ENCODE results near the gene SNAP25.

SNAP25 gene

DNA sequence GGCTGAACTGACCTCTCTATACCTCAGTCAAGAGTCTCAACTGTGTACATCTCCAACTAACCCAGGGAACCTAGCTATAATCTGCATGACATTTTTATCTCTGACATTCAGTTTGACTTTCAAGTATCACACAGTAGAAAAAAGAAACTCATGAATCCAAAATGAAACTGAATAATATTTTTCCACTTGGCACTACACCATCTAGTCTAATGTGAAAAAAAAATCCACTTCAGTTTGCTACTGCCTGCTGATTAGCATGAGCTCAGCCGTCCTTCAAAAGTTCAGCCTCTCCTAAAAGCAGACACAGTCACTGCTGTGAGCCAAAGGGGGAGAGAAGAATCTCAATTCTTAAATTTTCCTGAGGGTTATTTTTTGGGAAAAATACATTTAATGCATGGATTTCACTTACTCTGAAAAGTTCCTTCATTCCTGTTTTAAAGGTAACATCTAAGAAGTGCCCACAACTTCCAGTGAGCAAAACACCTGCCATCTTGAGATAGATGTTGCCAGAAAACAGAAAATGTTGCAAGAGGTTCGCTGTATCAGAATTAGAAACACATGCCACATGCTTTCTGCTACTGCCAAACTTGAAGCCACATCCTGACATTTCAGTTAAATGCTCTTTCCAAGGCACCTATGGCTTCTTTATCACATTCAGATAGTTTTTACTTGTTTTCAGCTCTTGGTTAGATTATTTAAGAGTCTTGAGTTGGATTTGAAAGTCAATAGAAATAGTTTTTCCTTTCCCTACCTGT, 120.0 kb downstream of the SNAP25 start:
- no peak for DNase-seq

DNA sequence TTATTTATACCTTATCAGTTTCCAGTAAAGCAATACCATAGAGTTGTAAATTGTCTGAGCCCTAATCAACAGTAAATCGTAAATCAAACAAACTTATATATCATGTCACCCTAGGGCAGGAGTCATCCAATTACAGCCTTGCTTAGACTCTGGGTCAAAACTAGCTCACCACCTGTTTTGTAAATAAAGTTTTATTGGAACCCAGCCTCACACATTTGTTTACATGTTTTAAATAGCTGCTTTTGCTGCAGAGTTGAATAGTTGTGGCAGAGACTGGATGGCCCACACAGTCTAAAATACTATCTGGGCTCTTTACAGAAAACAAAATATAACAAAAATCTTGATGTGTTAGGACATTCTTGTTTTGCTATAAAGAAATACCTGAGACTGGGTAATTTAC, 121.0 kb downstream of the SNAP25 start:
- DNase-seq: no peak

DNA sequence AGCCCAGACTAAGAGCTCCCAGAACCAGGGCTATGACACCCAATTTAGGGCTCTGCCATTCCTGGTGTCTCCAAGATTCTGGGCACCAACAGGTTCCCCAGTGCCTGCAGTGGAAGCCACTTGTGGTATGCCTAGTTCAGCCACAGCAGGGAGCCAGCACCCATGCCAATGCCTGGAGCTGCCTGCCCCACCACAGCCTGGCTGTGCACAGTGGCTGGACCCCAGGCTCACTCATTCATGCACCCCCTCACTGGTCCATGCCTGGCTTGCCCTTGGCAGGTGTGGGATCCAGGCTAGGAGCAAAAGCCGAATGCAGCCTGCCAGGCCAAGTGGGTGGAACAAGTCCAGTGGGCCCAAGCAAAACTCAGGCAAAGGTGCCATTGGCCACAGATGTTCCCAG, 123.5 kb downstream of the SNAP25 start:
- DNase-seq: no peak

DNA sequence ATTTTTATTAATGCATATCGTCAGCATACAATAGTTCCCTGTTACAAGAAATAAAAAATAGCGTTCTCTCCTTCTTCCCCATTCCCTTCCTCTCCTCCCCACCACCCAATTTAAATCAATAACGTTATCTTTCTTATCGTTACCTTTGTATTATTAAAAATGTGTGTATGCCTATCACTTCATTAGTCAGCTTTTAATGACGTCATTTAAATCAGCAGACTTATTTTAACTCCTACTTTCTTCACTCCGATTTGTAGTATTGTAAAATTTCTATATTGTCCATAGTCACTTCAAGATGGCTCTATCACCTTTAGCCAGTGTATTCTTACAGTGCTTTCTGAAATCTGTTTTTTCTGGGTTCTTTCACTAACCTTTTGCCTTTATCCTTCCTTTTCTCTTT, 126.3 kb downstream of the SNAP25 start:
- no peak for DNase-seq

DNA sequence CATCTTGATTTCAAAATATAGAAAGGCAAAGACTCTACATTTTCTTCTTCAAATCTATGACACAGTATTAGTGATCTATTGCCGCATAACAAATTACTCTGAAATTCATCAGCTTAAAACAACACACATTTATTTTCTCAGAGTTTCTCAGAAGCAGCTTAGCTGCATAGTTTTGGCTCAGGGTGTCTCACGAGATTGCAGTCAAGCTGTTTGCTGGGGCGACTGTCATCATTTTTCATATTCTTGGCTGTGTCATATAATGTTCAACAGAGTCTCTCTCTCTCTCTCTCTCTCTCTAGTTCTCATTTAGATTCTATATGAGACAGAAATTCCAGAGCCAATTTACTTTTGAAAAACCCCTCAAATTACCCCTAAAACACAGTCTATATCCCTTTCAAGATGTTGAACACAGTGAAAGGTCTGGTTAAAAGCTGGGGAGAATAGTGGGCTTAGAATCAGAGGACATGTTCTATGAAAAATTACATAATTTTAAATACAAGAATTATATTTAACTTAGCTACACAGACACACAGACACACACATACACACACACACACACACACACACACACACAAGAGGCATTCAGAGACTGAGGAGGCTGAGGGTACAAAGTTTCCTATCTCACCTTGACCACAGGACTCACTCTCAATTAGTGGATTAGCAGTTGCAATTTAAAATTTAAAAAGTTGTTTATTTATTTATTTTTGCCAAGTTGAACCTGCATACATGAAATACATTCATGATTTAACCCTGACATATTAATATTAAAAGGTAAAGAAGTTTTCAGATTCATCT, 128.7 kb downstream of the SNAP25 start:
- no peak for DNase-seq

DNA sequence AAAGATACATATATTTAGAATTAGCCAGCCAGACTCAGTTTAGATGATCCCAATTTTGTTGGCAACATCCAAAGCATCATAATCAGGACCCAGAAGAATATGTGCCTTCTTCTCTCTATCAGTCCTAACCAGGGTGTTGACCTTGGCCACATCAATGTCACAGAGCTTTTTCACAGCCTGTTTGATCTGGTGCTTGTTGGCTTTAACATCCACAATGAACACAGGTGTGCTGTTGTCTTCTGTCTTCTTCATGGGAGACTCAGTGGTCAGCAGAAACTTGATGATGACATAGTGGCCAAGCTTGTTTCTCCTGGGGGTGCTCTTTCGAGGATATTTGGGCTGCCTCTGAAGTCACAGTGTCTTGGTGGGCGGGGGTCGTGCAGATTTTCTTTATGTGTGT, 130.5 kb downstream of the SNAP25 start:
- no peak for DNase-seq

DNA sequence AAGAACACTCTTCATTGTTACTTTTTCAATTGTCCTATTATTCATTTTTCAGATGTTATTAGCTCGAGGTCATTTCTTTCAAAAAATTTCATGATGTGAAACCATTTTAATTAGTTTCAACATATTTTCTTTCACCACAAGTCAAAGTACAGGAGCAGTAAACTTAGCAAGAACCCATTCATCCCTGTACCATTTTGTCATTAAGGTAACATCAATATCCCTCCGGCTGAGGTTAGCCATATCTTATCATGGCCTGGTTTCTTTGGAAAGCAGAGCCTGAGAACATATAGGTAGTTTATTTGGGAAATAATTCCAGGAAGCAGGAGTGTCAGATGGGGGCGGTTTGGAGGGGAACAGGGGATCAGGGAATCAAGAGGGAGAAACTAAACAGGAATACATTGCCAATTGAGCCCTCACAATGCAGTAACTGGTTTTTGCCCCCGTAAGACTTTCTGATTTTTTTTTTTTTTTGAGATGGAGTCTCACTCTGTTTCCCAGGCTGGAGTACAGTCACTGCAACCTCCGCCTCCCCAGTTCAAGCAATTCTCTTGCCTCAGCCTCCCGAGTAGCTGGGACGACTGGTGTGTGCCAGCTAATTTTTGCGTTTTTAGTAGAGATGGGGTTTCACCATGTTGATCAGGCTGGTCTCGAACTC, 131.7 kb downstream of the SNAP25 start:
- DNase-seq: no peak

DNA sequence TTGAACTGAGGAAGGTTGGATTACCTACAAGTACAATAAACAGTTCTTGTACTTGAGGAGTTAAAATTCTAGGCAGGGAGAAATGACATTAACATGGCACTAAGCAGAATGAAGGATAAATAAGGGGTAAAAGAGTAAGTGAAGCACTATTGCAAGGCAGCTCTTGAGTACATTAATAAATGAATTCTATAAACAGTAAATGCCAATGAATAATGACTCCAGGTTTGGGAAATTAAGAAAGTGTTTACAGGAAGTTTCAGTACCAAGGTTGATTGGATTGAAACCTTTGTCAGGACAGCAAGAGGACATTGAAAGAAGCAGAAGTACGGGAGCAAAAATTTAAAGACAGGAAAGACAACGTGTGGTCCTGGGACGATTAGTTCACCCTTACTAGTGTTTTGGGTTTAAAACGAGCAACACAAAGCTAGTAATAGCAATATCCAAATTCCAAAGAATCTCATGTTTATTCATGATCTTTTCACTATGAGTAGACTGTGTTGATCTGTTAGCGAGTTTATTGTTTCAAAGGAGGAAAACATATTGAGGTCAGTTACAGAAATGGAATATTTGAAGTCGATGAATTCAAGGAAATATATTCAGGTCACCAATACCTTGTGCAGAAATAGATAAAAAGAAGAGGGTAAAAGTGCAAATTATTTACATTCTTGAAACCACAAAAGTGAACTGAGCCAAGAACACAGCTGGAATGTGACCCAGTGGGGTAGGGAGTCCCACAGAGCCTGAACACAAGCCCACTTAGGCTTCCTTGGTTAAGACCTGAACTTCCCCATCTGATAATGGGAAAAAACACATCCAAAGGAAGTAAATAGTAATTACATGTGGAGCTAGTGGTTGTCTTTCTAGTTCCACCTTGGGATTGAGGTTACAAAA, 134.5 kb downstream of the SNAP25 start:
- DNase-seq: peak; percentile 28

DNA sequence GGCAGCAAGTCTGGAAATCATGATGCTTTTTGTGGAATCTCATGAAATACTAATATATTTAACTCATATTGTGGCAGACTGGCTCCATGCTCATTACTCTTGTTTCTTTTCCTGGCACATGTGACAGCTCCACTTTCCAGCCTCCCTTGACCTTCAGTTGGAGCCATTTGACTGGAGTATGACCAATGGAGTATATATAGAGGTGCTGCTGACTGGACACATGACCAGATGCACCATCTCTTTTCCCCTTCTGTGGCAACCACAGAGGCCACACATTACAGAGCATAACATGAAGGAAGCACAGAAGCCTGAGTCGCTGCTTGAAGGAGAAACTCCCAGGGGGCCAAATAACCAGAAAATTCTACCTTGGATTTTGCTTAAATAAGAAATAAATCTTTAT, 138.0 kb downstream of the SNAP25 start:
- no peak for DNase-seq

Data from activated CD4-positive, alpha-beta T cell treated with anti-CD3 and anti-CD28 coated beads, Interleukin-2, amount 50 U/mL, for 16 hours (primary cell).